Measurements from ENCODE around the gene EIF2B2.
A peak's percentile ranks its signal among the peaks of the same experiment; 100 is the strongest.
"Not testable (repeated sequence)": the region's sequence is repeated elsewhere in the genome, so short reads cannot be mapped to it uniquely, and the experiment has no call there.

The EIF2B2 gene

GRCh38 chr14:74995781-74996180 lies 6.9 kb upstream of the EIF2B2 start:
- DNase-seq, result not testable (repeated sequence)

- DNase-seq, result no peak
These were observed 1.5 kb upstream of the EIF2B2 start for GRCh38 chr14:75001261-75001660.

GRCh38 chr14:75001899-75002298 lies 822 bp upstream of the EIF2B2 start:
- DNase-seq, result no peak

- DNase-seq, result no peak
These were observed 718 bp downstream of the EIF2B2 start for GRCh38 chr14:75003250-75004027.

GRCh38 chr14:75005357-75005756 lies 2.6 kb downstream of the EIF2B2 start:
- no peak for DNase-seq

DNA sequence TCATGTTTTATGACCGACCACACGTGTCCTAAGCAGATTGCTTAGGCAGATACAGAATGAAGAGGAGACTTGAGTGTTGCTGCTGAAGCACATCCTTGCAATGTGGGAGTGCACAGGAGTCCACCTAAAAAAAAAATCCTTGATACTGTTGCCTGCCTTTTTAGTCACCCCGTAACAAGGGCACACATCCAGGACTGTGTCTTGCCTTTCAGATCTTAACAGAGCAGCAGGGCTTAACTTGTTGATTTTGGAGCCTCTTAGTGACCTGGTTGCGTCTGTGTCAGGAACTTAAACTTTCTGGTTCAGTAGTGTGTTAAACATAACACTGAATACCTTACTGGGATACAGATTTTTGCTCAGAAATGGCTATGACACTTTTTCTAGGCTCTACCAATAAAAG lies 6.5 kb downstream of the EIF2B2 start:
- DNase-seq, result no peak

DNA sequence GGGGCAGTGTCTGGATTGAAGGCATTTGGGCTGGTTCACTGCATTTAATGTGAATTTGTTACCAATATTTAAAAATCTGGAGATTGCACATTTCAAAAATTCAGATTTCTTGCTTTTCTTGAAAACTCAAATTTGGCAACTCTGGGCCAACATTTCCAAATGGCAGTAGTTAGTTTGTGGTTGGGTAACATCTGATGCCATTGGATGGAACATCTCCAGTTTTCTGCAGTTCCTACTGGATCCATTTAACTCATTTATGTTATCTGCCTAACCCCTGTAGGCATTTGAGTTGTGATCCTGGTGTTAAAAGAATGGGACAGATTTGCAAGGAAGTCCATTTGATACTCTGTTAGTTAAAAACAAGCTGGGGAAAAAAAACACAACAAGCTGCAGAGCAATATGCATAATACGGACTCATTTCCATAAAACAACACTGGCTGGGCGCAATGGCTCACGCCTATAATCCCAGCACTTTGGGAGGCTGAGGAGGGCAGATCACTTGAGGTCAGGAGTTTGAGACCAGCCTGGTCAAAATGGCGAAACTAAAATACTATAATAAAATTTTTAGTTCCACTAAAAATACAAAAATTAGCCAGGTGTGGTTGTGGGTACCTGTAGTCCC lies 7.9 kb downstream of the EIF2B2 start:
- DNase-seq, result no peak

DNA sequence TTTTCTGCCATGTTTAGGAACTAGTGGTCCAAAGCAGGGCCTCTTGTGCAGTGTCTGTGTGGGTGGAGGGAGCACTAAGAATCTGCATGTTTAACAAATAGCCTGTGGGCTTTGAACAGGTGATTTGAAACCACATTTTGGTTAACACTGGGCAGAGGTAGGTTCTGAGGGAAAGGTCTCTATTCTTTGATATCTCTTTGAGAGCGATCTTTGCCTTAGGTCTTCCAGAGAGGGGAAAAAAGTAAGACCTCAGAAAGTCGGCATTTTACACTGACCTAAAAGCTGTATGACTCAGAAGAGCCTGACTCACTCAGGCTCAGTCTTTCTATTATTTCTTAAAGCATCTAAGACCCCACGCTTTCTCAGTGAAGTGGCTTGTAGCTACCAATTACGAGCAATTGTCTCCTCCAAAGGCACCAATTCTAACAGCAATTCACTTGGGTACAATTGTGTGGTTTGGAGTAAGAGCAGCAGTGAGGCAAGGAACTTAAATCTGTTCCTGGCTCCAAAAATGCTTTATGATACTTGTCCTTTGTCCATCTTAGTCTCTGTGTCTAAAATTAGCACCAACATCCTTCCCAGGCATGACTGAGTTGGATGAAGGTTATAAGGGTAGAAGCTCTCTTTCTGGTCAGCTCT lies 8.8 kb downstream of the EIF2B2 start:
- no peak for DNase-seq

- DNase-seq, result no peak
These were observed 10.6 kb downstream of the EIF2B2 start for GRCh38 chr14:75013290-75013689.

GRCh38 chr14:75015496-75015895 lies 12.8 kb downstream of the EIF2B2 start:
- no peak for DNase-seq

GRCh38 chr14:75016815-75017214 lies 14.1 kb downstream of the EIF2B2 start:
- DNase-seq, result no peak

DNA sequence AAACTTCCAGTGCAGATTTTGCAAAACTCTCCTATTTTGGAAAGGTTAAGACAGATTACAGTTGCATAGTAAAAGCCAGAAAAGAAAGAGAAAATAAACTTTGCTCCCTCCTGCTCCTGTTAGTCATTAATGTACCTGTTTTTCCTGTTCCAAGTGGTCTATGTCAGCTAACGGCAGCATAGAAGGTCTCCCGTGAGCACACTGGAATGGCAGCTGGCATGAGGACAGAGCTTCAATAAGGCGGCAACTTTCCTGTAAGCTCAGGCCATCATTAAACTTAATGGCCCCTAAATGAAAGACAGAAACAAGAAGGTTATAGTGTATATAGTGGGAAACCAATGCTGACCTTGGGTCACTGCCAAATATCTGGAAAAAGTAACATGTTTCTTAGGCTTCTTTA lies 16.0 kb downstream of the EIF2B2 start:
- no peak for DNase-seq

DNA sequence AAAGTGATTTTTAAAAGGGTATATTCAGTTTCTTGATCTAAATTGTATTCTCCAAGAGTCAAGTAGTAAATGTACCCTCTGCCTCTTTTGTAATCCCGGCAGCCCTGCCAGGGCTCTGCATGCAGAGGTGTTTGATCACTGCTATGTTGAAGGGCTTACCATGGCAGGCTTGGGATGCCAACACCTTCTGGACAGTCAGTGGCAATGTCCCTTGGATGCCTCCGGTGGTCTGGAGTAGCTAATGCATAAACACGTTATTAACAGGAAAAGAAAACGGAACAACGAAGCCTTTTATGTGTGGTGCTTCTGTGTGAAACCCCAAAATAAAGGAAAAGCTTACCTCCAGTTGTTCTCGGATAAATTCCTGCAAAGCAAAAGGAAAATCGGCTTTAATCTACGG lies 19.9 kb downstream of the EIF2B2 start:
- DNase-seq, result peak; percentile 8

- DNase-seq, result no peak
These were observed 20.4 kb downstream of the EIF2B2 start for GRCh38 chr14:75023108-75023507.

GRCh38 chr14:75025082-75025481 lies 22.4 kb downstream of the EIF2B2 start:
- no peak for DNase-seq

DNA sequence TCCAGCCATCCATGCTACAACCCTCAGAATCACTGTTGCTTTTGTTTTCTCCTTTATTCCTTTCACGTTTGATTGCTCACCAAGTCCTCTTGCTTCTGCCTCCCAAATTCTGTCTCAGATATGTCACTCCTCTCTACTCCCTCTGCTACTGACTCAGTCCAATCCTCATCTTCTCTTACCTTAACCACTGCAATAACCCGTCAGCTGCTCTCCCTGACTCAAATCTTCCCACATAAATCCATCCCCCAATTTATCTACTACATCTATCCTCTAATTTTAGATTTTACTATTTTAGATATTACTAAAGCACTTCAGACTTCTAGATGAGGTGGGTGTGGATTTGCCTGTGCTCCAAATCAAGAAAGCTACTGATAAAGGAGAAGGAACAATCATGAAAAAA lies 23.2 kb downstream of the EIF2B2 start:
- no peak for DNase-seq

DNA sequence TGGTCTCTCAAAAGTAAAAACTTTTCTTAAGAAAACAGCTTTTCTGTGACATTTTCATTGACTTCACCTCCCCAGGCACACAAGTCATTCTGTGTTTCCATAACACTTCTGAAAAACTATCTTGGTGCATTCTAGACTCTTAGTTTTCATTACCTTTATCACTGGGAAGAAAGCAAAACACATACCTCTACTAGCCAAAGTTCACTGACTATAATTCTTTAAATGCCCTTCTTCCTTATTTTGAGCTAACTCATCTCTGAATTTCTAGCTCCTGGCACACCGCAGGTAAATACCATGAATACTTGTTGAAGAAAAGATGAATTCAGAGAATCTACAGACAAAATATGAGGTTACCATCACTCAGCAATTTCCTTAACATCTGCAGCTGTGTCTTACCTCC lies 27.4 kb downstream of the EIF2B2 start:
- DNase-seq, result no peak

DNA sequence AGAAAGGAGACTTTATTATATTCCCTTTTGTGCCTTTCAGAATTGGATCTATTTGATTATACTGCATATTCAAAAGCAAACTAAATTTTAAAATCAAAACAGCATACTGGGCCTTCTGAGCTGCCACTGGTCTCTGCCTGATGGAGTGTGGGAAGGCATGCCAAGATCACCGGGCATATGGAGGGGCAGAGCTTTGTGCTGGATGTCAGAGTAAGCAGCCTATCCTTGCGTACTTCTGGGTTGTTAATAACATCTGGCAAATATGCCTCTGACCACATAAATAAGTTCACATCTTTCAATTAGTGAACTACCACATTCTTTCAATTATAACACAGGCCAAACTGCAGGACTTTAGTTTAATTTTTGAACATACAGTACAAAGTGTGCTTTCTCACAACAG lies 30.2 kb downstream of the EIF2B2 start:
- DNase-seq, result no peak

GRCh38 chr14:75040507-75040906 lies 37.8 kb downstream of the EIF2B2 start:
- no peak for DNase-seq

- no peak for DNase-seq
These were observed 38.2 kb downstream of the EIF2B2 start for GRCh38 chr14:75040959-75041358.

- DNase-seq, result no peak
These were observed 38.9 kb downstream of the EIF2B2 start for GRCh38 chr14:75041613-75042012.

DNA sequence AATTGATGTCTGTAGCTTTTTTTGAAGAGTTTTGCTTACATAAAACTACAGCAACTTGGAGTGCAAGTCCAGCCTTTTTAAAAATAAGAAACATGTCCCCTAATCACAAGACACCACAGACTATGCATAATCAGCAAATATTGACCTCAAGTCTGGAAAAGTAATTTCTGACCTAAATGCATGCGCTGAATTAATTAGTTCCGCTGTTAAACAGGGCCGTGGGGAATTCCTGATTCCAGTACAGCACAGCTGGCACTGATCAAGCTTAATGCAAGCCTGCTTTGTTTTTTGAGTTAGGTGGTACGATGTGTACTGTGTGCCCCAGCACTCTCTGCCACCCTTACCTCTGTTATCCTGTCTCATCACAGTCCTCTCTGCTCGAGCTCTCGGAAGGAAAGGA lies 39.3 kb downstream of the EIF2B2 start:
- DNase-seq, result no peak

DNA sequence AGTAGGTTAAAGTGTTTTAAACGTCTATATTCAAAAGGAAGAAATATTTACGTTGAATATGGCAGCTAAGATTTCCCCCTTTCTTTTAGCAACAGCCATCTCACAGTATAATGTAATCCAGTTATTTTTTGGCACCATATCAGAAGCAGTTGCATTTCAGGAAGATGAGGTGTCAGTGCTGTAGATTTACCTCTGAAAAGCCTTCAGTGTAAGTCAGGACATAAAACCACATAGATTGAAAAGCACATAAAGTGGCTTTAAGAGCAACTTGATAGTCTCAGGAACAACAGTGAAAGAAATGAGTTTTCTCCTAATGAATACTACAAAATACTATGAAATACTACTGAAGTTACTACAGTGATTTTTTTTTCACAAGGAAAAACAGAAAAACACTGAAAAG lies 41.6 kb downstream of the EIF2B2 start:
- DNase-seq, result no peak

GRCh38 chr14:75044752-75045151 lies 42.0 kb downstream of the EIF2B2 start:
- DNase-seq, result no peak

Measured in NCI-H345 (cell line).